Measurements from ENCODE around the gene RCAN1. TPM values are rescaled to one million over a fixed set of nuclear protein-coding genes. Genes with fewer than 3 reads are reported as not detected.

RCAN1 gene
- total and polyA plus RNA-seq, 2 of the 13 experiments (the other 11 are each of a cell fraction or from before 2014, with no cell fraction given), result 9.4 to 34.1 TPM

- H3K27me3 ChIP-seq (ENCODE audit: control insufficient read depth in 1 of 2, insufficient read depth in 2 of 2, low read length in 2 of 2), result no peaks in the 10 kb centered on the region
- H3K4me2 ChIP-seq (ENCODE audit: low read depth, low read length), result no peak overlapping the region
- ChIA-PET POLR2A (interaction anchor here (1.0 kb wide), 1 partner anchor 11 kb away, joined by 3 read pairs; no protein-coding TSS in a partner anchor), CTCF (ENCODE audit: low intra/inter-chr PET ratio, low total read pairs) (no interaction called here)
- H3K79me2 ChIP-seq (ENCODE audit: insufficient read depth, low read length), result no peaks in the 10 kb centered on the region
- H2AFZ ChIP-seq (ENCODE audit: low read length), result no peak overlapping the region
- H3K4me1 ChIP-seq (ENCODE audit: insufficient read depth, low read length), result peaks cover 22% of the 10 kb centered on the region
- TF ChIP-seq TSC22D2 (CRISPR knock-in tag; IDR thresholded peaks at IDR 0.05; ENCODE audit: borderline replicate concordance), result no peak
- no peak for ATAC-seq
- no peak overlapping the region for H3K9ac ChIP-seq (ENCODE audit: insufficient read depth, low read depth, low read length)
- BruUV-seq (replicated peaks), result no TSS peak
- H3K36me3 ChIP-seq (replicated peaks in 1 of 2; ENCODE audit: control insufficient read depth in 1 of 2, insufficient read depth in 2 of 2, low read length in 2 of 2), result no peaks in the 10 kb centered on the region
- H4K20me1 ChIP-seq (ENCODE audit: insufficient read depth, low read length), result no peaks in the 10 kb centered on the region
- no peak for DNase-seq (ENCODE audit: low spot score)
- intact Hi-C loops (cut with micrococcal nuclease; ENCODE audit: unreplicated experiment) (no loop called here), in situ Hi-C loops (cut with HindIII; ENCODE audit: extremely low pct_ligation_motif_present, low pct_unique_long_range_greater_than_20kb) (no loop called here)
- 94% methylated on average over 3 of the region's 3 CpGs for WGBS (ENCODE audit: low lambda C conversion rate)
- no peak overlapping the region for H3K4me3 ChIP-seq (replicated peaks in 1 of 3; ENCODE audit: insufficient read depth in 1 of 3, low read depth in 2 of 3, low read length in 3 of 3)
- H3K27ac ChIP-seq (ENCODE audit: extremely low read length, insufficient read depth, low read length), result no peak overlapping the region
- H3K9me3 ChIP-seq (ENCODE audit: low read length), result no peaks in the 10 kb centered on the region
- no peak for FAIRE-seq
Observed at GRCh38 chr21:34537838-34538237, 77.1 kb downstream of the RCAN1 start.

- in situ Hi-C loops (cut with HindIII; ENCODE audit: extremely low pct_ligation_motif_present, low pct_unique_long_range_greater_than_20kb) (no loop called here), intact Hi-C loops (cut with micrococcal nuclease; ENCODE audit: unreplicated experiment) (no loop called here)
- H3K79me2 ChIP-seq (ENCODE audit: insufficient read depth, low read length), result no peaks in the 10 kb centered on the region
- H3K9me3 ChIP-seq (ENCODE audit: low read length), result no peaks in the 10 kb centered on the region
- no peak overlapping the region for H2AFZ ChIP-seq (ENCODE audit: low read length)
- no peaks in the 10 kb centered on the region for H3K36me3 ChIP-seq (replicated peaks in 1 of 2; ENCODE audit: control insufficient read depth in 1 of 2, insufficient read depth in 2 of 2, low read length in 2 of 2)
- H3K4me2 ChIP-seq (ENCODE audit: low read depth, low read length), result no peak overlapping the region
- DNase-seq (ENCODE audit: low spot score) (peak; percentile 43), ATAC-seq (no peak), FAIRE-seq (no peak)
- no peak overlapping the region for H3K9ac ChIP-seq (ENCODE audit: insufficient read depth, low read depth, low read length)
- 38% methylated on average over 2 of the region's 2 CpGs for WGBS (ENCODE audit: low lambda C conversion rate)
- CTCF ChIA-PET (ENCODE audit: low intra/inter-chr PET ratio, low total read pairs), result no interaction called here
- H4K20me1 ChIP-seq (ENCODE audit: insufficient read depth, low read length), result no peaks in the 10 kb centered on the region
- H3K4me1 ChIP-seq (ENCODE audit: insufficient read depth, low read length), result peaks cover 22% of the 10 kb centered on the region
- no peak overlapping the region for H3K27ac ChIP-seq (ENCODE audit: extremely low read length, insufficient read depth, low read length)
- H3K27me3 ChIP-seq (ENCODE audit: control insufficient read depth in 1 of 2, insufficient read depth in 2 of 2, low read length in 2 of 2), result no peaks in the 10 kb centered on the region
- POLR2A ChIA-PET, result no interaction called here
- no TSS peak for BruUV-seq (replicated peaks)
- no peak overlapping the region for H3K4me3 ChIP-seq (replicated peaks in 1 of 3; ENCODE audit: insufficient read depth in 1 of 3, low read depth in 2 of 3, low read length in 3 of 3)
- TF ChIP-seq ZNF513 (CRISPR knock-in tag; conservative IDR thresholded peaks at IDR 0.05), result no peak
- TF ChIP-seq ZNF761 (CRISPR knock-in tag; conservative IDR thresholded peaks at IDR 0.05), result no peak
- no peak for TF ChIP-seq ADNP (CRISPR knock-in tag; IDR thresholded peaks at IDR 0.05)
- no peak for TF ChIP-seq ATF6 (CRISPR knock-in tag; conservative IDR thresholded peaks at IDR 0.05)
- TF ChIP-seq CREBL2 (CRISPR knock-in tag; IDR thresholded peaks at IDR 0.05; ENCODE audit: borderline replicate concordance), result no peak
- no peak for TF ChIP-seq GMEB2 (CRISPR knock-in tag; IDR thresholded peaks at IDR 0.05; ENCODE audit: low read depth)
- no peak for TF ChIP-seq HMGXB4 (CRISPR knock-in tag; IDR thresholded peaks at IDR 0.05; ENCODE audit: borderline replicate concordance in 1 of 2, low read depth in 1 of 2)
- TF ChIP-seq ZNF30 (CRISPR knock-in tag; IDR thresholded peaks at IDR 0.05), result no peak
- no peak for TF ChIP-seq ZFP41 (CRISPR knock-in tag; IDR thresholded peaks at IDR 0.05; ENCODE audit: borderline replicate concordance)
- TF ChIP-seq ZNF556 (CRISPR knock-in tag; IDR thresholded peaks at IDR 0.05; ENCODE audit: borderline replicate concordance), result no peak
Observed at GRCh38 chr21:34536820-34537219, 78.1 kb downstream of the RCAN1 start.

Measured in HepG2 (cell line).